ENCODE measurements around the gene LRRC4C. TPM values are rescaled to one million over a fixed set of nuclear protein-coding genes. Genes with fewer than 3 reads are reported as not detected.

LRRC4C gene
- total and polyA plus RNA-seq, 2 experiments from 2014 or later = 0.35 to 1.1 TPM

- 0 out of 3 replicates have a peak, but pooled peaks cover 3% of the 10 kb centered on the region for H3K36me3 Mint-ChIP-seq (ENCODE audit: low read depth)
- DNase-seq (ENCODE audit: low spot score) (no peak), ATAC-seq (no peak)
- TF ChIP-seq EZH2 (IDR thresholded peaks at IDR 0.05; ENCODE audit: low read depth, unreplicated experiment) = no peak
- TF ChIP-seq CREB1 (CRISPR knock-in tag; IDR thresholded peaks at IDR 0.05; ENCODE audit: low read depth) = no peak
- no peak for TF ChIP-seq CTCF (conservative IDR thresholded peaks at IDR 0.05; ENCODE audit: low read depth in 2 of 2)
- no peak for TF ChIP-seq ZNF331 (CRISPR knock-in tag; IDR thresholded peaks at IDR 0.05; ENCODE audit: low read depth)
- TF ChIP-seq JUNB (IDR thresholded peaks at IDR 0.05; ENCODE audit: unreplicated experiment) = no peak
- no peak for TF ChIP-seq STAT1 (IDR thresholded peaks at IDR 0.05; ENCODE audit: unreplicated experiment)
- no peak for TF ChIP-seq EZH2phosphoT487 (IDR thresholded peaks at IDR 0.05; ENCODE audit: unreplicated experiment)
- no peak for TF ChIP-seq ZNF114 (CRISPR knock-in tag; IDR thresholded peaks at IDR 0.05)
- no peaks in the 10 kb centered on the region for H3K27me3 ChIP-seq (ENCODE audit: insufficient read depth)
- H3K79me2 ChIP-seq (replicated peaks; ENCODE audit: insufficient read depth) = no peaks in the 10 kb centered on the region
- no peaks in the 10 kb centered on the region for H3K4me1 ChIP-seq (ENCODE audit: insufficient read depth)
- H3K27ac Mint-ChIP-seq = no peak overlapping the region
- H3K9me2 ChIP-seq (ENCODE audit: insufficient read depth) = no peaks in the 10 kb centered on the region
- no peaks in the 10 kb centered on the region for H3K27me3 Mint-ChIP-seq (ENCODE audit: insufficient read depth, low read depth, poor library complexity)
- H3K27ac ChIP-seq (ENCODE audit: low read depth) = no peak overlapping the region
- H3K4me3 Mint-ChIP-seq = no peak overlapping the region
- no peaks in the 10 kb centered on the region; the same call in 1 of the 3 replicates for H3K9me3 Mint-ChIP-seq
- H4K20me1 ChIP-seq (replicated peaks; ENCODE audit: insufficient read depth) = no peaks in the 10 kb centered on the region
- peaks cover 10% of the 10 kb centered on the region for H3K4me1 Mint-ChIP-seq
- no peak overlapping the region for H2AFZ ChIP-seq
- no peak overlapping the region for H3K4me3 ChIP-seq
- no peak overlapping the region for H3K4me2 ChIP-seq
- H3K36me3 ChIP-seq (ENCODE audit: insufficient read depth) = no peaks in the 10 kb centered on the region
- H3F3A ChIP-seq (replicated peaks; ENCODE audit: low read depth) = no peaks in the 10 kb centered on the region
Observed at GRCh38 chr11:41246399-41246745, 213.1 kb downstream of the LRRC4C start.

DNA sequence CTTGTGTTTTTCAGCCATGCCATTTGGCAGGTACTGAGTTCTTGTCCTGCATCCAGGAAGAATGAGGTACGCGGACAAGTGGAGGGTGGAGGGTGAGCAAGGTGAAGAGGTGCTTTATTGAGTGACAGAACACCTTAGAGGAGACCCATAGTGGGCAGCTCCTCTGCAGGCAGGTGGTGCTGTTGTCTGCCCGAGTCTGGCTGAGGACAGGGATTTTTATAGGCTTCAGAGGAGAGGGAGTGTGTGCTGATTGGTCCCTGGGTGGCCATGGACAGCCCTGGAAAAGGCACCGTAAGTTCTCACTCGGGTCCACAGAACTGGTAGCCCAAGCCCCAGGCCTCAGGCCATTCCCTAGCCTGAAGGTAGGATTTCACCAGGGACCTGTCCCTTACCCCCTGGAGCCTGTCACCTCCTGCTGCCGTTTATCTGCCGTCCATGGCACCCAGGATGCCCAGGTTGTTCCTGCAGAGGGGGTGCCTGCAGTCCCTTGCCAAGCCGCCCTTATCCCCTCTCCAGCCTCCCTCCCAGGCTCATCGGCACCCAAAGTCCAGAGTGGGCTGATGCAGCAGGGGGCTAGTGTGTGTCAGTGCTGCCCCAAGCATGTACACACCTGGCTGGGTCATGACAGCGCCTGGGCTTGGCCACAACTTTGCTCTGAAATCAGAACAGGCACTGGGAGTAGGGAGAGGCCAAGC lies 213.6 kb downstream of the LRRC4C start:
- H2AFZ ChIP-seq = no peak overlapping the region
- peak; percentile 22 for DNase-seq (ENCODE audit: low spot score)
- H4K20me1 ChIP-seq (replicated peaks; ENCODE audit: insufficient read depth) = no peaks in the 10 kb centered on the region
- H3K4me2 ChIP-seq = no peak overlapping the region
- no peaks in the 10 kb centered on the region for H3K27me3 ChIP-seq (ENCODE audit: insufficient read depth)
- Mint-ChIP-seq H3K36me3 (ENCODE audit: low read depth) (0 out of 3 replicates have a peak, but pooled peaks cover 3% of the 10 kb centered on the region), H3K4me1 (peaks cover 10% of the 10 kb centered on the region), H3K27ac (no peak overlapping the region), H3K9me3 (no peaks in the 10 kb centered on the region; the same call in 1 of the 3 replicates), H3K4me3 (no peak overlapping the region), H3K27me3 (ENCODE audit: insufficient read depth, low read depth, poor library complexity) (no peaks in the 10 kb centered on the region)
- no peaks in the 10 kb centered on the region for H3K36me3 ChIP-seq (ENCODE audit: insufficient read depth)
- TF ChIP-seq ZNF114 (CRISPR knock-in tag; IDR thresholded peaks at IDR 0.05) (no peak), CTCF (conservative IDR thresholded peaks at IDR 0.05; ENCODE audit: low read depth in 2 of 2) (peak; percentile 22 to 56)
- ATAC-seq = peak; percentile 75
- H3K27ac ChIP-seq (ENCODE audit: low read depth) = no peak overlapping the region
- no peaks in the 10 kb centered on the region for H3F3A ChIP-seq (replicated peaks; ENCODE audit: low read depth)
- no peak overlapping the region for H3K4me3 ChIP-seq
- H3K4me1 ChIP-seq (ENCODE audit: insufficient read depth) = no peaks in the 10 kb centered on the region
- no peaks in the 10 kb centered on the region for H3K79me2 ChIP-seq (replicated peaks; ENCODE audit: insufficient read depth)
- H3K9me2 ChIP-seq (ENCODE audit: insufficient read depth) = no peaks in the 10 kb centered on the region

Data from GM23338 (cell line).